IPS-18a (cell line): ENCODE results near the gene KRT81.
"Not testable (repeated sequence)": the region's sequence is repeated elsewhere in the genome, so short reads cannot be mapped to it uniquely, and the experiment has no call there.

Experiments
- H3K27ac ChIP-seq: one replicate; pipeline ENCODE4 v1.5.1; 2013; ENCODE audit warnings: low read length
- H3K27me3 ChIP-seq: one replicate; pipeline ENCODE4 v1.6.1; 2013; ENCODE audit warnings: mild to moderate bottlenecking, low read length; ENCODE audit not compliant: control insufficient read depth, insufficient read depth
- H3K36me3 ChIP-seq: one replicate; pipeline ENCODE4 v1.6.1; 2013; ENCODE audit warnings: low read depth, low read length; ENCODE audit not compliant: control insufficient read depth
- H3K4me1 ChIP-seq: one replicate; pipeline ENCODE4 v1.6.1; 2013; ENCODE audit warnings: low read depth, low read length; ENCODE audit not compliant: control insufficient read depth
- H3K4me3 ChIP-seq: one replicate; pipeline ENCODE4 v1.5.1; 2013; ENCODE audit warnings: low read length
- H3K9ac ChIP-seq: one replicate; pipeline ENCODE4 v1.6.1; 2013; ENCODE audit warnings: mild to moderate bottlenecking, low read length, moderate library complexity
- H3K9me3 ChIP-seq: one replicate; pipeline ENCODE4 v1.6.1; 2013; ENCODE audit warnings: low read depth, low read length; ENCODE audit not compliant: control insufficient read depth

KRT81 gene

DNA sequence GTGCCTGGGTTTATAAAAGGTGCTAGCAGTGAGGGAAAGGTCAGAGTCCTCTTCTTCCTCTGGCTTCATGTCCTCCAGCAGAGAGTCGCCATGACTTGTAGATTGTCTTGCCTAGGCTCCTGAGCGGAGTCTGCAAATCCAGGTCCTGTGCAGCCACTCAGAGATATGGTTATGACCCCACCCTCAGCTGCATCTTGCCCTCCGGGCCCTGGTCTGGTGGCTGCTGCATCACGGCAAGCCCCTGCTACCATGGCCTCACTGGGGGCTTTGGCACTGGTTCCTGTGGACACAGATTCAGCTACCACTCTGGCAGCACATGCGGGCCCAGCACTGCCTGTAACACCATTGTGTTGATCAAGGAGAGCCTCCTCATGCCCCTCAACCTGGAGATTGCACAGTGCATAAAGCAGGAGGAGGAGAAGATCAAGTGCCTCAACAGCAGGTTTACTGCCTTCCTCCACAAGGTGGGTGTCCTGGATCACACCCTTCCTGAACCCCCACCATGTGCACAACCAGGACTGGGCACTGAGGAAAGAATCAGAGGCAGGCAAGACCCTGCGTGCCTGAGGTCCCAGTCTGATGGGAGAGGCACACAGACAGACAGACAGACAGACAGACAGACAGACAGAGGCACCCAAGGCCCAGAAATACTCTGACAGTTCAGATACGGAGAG, 27.4 kb downstream of the KRT81 start:
- Histone ChIP-seq H3K4me1 (peaks cover 5% of the 10 kb centered on the region), H3K9ac (no peak overlapping the region), H3K4me3 (no peak overlapping the region), H3K27me3 (peaks cover 17% of the 10 kb centered on the region), H3K36me3 (no peaks in the 10 kb centered on the region), H3K27ac (no peak overlapping the region), H3K9me3 (no peaks in the 10 kb centered on the region)

DNA sequence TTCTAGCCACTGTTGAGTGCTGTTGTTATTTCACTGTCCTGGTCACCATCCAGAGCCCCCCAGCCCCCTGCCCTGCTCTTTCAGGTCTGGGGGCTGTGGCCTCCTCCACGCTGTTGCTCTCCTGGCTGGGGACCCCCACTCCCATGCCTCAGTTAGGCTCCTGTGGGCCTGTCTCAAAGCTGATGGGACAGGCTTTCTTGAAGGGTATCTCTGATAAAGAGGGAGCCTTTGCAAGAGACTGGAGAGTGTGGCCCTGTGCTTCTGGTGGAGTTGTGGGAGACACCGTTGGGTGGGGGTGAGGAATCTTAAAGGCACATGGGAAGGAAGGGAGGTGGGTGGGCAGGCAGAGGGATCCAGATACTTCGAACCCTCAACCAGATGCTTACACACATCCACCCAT, 29.0 kb downstream of the KRT81 start:
- Histone ChIP-seq H3K9me3 (no peaks in the 10 kb centered on the region), H3K4me3 (no peak overlapping the region), H3K4me1 (peaks cover 5% of the 10 kb centered on the region), H3K9ac (no peak overlapping the region), H3K27ac (no peak overlapping the region), H3K36me3 (no peaks in the 10 kb centered on the region), H3K27me3 (peaks cover 33% of the 10 kb centered on the region)

DNA sequence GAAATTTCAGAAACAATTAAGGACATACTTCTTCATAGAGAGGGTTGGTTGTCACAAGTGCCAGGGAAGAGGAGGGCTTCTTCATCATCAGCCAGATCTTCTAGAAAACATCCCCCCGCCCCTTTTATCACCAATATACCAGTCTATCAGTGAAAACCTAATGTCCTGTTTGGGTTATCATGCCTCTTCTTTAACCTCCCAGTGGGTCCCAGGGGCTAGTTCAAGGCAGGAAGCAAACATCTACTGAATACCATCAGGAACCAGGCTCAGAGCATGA, 30.2 kb downstream of the KRT81 start:
- Histone ChIP-seq H3K4me3 (no peak overlapping the region), H3K4me1 (peaks cover 5% of the 10 kb centered on the region), H3K9me3 (no peaks in the 10 kb centered on the region), H3K27ac (no peak overlapping the region), H3K36me3 (no peaks in the 10 kb centered on the region), H3K9ac (no peak overlapping the region), H3K27me3 (peaks cover 44% of the 10 kb centered on the region)

DNA sequence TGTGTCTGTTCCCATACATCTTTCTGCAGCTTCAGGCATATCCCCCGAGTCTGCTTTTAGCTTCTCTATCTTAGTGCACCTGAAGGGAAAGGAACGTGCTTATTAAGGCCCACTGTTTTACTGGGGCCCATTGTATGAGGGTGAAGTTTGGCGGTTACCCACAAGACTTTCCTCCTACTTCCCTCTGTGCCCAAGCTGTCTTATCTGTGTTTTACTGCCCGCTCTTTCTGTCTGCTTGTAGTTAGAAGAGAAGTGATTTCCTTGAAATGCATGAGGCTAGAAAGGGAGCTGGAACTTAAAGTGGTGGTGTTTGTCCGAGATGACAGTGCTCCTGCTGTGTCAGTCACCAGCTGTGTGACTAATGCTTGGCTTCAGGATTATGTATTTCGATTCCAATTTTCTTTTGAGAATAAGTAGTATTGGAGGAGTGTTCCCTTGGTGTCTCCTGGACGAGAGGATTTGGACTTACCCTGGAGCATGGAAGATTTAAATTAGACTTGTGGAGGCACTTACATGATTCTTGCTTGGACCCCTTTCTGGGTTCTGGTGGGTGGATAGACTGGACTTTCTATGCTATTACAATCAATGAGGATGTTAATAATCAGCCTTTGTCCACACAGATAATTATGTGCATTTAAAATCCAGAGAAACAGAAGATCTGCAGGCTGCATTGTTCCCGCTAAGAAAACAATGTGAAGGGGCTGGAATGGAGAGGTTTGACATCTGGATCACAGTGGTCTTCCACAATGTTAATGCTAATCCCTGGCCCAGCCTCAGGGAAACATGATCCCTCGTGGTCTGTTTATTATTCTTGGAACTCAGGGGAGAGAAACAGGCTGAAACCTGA, 30.8 kb downstream of the KRT81 start:
- no peak overlapping the region for H3K4me3 ChIP-seq
- no peaks in the 10 kb centered on the region for H3K9me3 ChIP-seq
- no peak overlapping the region for H3K27ac ChIP-seq
- peaks cover 5% of the 10 kb centered on the region for H3K4me1 ChIP-seq
- no peak overlapping the region for H3K9ac ChIP-seq
- H3K36me3 ChIP-seq, result no peaks in the 10 kb centered on the region
- peaks cover 50% of the 10 kb centered on the region for H3K27me3 ChIP-seq

DNA sequence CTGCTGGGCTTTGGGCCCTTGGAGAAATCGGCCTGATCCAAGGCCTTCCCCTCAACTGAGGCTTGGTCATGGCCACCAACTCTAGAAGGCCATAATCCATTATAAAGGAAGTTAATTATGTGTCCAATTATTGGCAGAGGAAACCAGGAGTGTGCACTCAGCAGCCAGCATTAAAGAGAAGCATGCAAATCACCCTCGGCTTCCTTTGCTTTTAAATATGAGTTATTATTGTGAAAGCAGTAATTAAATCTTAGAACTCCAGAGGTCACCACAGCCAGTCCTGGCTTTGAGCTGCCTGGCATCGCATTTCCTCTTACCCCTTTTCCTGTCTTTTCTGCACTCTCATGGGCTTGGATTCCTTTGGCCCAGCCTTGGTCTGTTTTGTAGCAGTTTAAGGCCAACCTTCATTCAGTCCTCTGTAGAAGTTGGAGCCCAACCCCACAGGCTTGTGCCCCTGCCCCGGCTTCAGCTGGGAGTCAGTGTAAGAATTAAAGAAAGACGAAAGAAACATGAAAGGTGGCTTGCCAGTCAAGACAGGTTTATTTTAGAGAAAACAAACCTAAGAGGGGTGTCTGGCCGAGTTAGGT, 31.6 kb downstream of the KRT81 start:
- Histone ChIP-seq H3K9ac (no peak overlapping the region), H3K4me1 (peaks cover 5% of the 10 kb centered on the region), H3K9me3 (no peaks in the 10 kb centered on the region), H3K27me3 (peaks cover 58% of the 10 kb centered on the region), H3K27ac (no peak overlapping the region), H3K4me3 (no peak overlapping the region), H3K36me3 (no peaks in the 10 kb centered on the region)

DNA sequence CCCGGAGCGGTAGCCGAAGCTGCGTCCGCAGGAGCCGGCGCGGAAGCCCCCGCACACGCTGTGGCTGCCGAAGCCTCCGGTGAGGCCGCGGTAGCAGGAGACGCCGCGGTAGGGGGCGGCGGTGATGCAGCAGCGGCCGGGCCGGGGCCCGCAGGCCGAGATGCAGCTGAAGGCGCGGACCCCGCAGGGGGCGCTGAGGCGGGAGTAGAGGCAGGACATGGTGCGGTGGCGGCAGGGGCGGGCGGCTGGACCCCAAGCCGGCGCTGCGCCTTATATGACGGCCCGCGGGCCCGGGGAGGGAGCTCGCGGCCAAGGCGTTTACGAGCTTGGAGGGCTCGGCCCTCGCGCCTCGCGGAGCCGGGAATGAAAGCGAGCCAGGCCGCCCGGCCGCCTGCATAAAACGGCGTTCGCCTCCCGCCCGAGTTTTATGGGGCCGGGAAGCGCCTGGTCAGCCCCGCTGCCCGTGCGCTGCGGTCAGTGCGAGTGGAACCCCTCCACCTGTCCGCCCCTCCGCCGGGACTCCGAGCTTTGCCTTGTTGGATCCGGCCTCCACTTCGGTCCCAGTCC, 32.9 kb downstream of the KRT81 start:
- Histone ChIP-seq H3K27me3 (peaks cover 58% of the 10 kb centered on the region), H3K4me1 (peaks cover 5% of the 10 kb centered on the region), H3K4me3 (peak overlapping the region; percentile 8)

DNA sequence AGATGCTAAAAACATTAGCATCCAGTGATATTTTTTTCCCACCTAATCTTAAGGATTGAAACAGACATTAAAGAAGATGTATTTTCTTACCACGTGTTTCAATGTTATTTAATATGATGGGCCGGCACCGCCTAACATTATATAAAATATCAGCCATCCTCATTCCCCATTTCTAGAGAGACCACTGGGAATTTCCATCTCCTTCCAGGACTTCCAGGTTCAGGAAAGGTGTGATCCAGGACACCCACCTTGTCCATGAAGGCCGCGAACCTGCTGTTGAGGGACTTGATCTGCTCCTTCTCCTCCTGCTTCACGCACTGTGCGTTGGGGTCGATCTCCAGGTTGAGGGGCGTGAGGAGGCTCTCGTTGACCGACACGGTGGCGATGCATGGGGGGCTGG, 33.4 kb downstream of the KRT81 start:
- not testable (repeated sequence) for H3K9ac ChIP-seq, H3K36me3 ChIP-seq, H3K4me1 ChIP-seq, H3K27ac ChIP-seq, H3K9me3 ChIP-seq
- peaks cover 58% of the 10 kb centered on the region for H3K27me3 ChIP-seq
- H3K4me3 ChIP-seq, result peak overlapping the region; percentile 8

More for the DNA sequence above, 32.9 kb downstream of the KRT81 start:
- Histone ChIP-seq H3K9me3 (no peaks in the 10 kb centered on the region), H3K9ac (no peak overlapping the region), H3K27ac (no peak overlapping the region), H3K36me3 (no peaks in the 10 kb centered on the region)

DNA sequence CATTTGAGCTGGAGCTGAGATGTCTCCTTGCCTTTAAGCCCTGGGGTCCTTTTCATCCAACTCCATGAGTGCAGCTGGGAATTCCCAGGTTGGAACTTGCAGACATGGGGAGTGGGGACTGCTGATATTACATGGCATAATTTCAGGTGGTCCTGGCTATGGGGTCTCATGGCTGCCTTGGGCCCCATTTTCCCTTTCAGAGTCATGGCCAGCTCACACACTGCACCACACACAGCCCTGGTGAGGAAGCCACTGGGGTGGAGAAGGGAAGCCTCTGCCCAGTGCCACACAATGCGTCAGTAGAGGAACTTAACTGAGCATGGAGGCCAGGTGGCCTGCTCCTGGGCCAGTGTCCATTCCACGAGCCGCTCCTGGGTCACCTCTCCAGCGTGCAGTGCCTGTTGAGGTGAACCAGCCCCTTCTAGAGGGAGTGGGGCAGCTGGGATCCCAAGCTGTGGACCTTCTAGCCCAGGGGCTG, 34.2 kb downstream of the KRT81 start:
- H3K9me3 ChIP-seq, result no peaks in the 10 kb centered on the region
- H3K9ac ChIP-seq, result no peak overlapping the region
- H3K36me3 ChIP-seq, result no peaks in the 10 kb centered on the region
- no peak overlapping the region for H3K4me3 ChIP-seq
- H3K4me1 ChIP-seq, result peaks cover 5% of the 10 kb centered on the region
- no peak overlapping the region for H3K27ac ChIP-seq
- H3K27me3 ChIP-seq, result peaks cover 58% of the 10 kb centered on the region

DNA sequence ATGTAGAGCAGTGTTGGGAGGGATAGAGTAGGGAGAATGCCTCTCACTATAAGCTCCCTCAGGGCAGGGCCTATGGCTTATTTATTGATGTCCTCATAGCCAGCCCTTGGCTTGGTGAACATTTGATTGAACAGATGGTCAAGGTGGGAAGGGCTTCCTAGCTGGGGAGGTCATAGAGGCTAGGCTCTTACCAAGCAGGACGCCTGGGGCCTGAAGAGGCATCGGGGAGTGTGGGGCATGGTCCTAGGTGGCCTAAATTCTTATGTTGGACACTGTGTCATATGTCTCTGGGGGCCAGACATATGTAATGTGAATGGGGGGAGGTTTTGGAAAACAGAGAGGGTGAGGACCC, 34.8 kb downstream of the KRT81 start:
- H3K27ac ChIP-seq, result no peak overlapping the region
- peaks cover 62% of the 10 kb centered on the region for H3K27me3 ChIP-seq
- H3K36me3 ChIP-seq, result no peaks in the 10 kb centered on the region

DNA sequence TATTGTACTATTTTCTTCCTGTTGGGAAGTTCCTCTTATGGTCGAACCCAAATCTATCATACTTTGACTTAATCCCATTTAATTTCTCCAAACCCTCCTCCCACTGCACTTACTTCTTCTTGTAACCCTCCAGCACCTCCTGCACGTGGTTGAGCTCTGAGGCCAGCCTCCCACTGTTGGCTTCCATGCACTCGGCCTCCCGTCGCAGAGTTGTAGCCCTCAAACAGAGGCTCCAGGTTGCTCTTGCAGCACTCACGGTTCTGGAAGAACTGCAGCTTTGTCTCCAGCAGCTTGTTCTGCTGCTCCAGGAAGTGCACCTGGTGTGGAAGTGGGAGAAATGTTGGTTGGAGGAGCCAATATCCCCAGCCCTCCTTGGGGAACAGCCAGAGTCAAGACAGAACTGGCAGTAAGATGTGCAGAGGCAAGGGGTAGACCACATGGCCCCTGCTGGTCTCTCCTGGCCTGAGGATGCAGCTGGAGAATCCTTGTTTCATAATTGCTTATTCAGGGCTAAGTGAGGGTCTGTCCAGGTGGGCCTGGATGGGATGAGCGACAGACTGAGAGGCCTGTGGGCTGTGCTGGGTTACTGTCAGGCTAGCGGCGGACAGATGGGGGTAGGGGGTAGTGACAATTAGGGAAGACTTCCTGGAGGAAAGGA, 35.3 kb downstream of the KRT81 start:
- Histone ChIP-seq H3K36me3 (no peaks in the 10 kb centered on the region), H3K27me3 (peaks cover 67% of the 10 kb centered on the region), H3K9me3 (no peaks in the 10 kb centered on the region), H3K9ac (no peak overlapping the region), H3K27ac (no peak overlapping the region), H3K4me1 (peaks cover 5% of the 10 kb centered on the region), H3K4me3 (no peak overlapping the region)

More for the DNA sequence above, 34.8 kb downstream of the KRT81 start:
- Histone ChIP-seq H3K4me1 (peaks cover 5% of the 10 kb centered on the region), H3K4me3 (no peak overlapping the region), H3K9ac (no peak overlapping the region), H3K9me3 (no peaks in the 10 kb centered on the region)

DNA sequence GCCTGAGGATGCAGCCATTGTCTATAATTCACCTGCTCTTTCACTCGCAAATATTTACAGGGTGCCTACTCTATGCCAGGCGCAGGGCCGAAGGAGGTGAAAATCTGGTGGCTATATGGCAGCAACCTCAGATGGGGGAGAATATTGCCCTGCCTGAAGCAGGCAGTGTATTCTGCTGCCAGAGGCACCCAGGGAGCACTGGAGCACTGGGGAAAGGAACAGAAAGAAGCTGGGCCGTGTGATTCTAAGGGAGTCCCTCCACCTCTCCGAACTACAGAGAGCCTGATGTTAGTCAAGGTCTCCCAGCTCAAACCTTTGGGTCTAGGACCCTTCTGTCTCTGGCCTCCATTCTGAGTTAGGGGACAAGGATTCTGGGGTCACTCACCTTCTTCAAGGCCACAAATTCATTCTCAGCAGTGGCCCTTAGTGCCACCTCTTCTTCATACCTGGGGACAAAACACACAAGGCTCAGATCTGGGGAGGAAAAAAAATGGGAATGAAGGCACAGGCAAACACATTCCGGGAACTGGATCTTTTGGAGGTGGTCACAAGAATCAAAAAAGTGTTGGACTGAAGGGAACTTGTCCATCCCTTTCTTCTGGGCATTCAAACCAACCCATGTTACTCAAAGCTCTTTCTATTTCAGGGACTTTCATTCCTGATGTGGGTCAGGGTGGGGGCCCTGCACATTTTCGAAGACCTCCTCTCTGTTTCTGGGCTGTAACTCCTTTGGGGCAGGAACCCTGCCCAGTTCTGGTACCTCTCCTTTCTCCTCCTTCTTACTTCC, 36.2 kb downstream of the KRT81 start:
- Histone ChIP-seq H3K4me3 (no peak overlapping the region), H3K27ac (no peak overlapping the region), H3K9ac (no peak overlapping the region), H3K36me3 (no peaks in the 10 kb centered on the region), H3K27me3 (peaks cover 72% of the 10 kb centered on the region), H3K9me3 (no peaks in the 10 kb centered on the region), H3K4me1 (no peaks in the 10 kb centered on the region)
